HG02970 (cell line): Measurements from ENCODE around the gene BACE2.
"Not testable (repeated sequence)": the region's sequence is repeated elsewhere in the genome, so short reads cannot be mapped to it uniquely, and the experiment has no call there.

ENCODE experiments used
- ATAC-seq: cut with Tn5 transposase; IDR thresholded peaks from one replicate; pipeline ENCODE4 v1.9.1; 2021; ENCODE audit warnings: mild to moderate bottlenecking, moderate library complexity, moderate number of reproducible peaks; ENCODE audit not compliant: unreplicated experiment, low FRiP score

The BACE2 gene

DNA sequence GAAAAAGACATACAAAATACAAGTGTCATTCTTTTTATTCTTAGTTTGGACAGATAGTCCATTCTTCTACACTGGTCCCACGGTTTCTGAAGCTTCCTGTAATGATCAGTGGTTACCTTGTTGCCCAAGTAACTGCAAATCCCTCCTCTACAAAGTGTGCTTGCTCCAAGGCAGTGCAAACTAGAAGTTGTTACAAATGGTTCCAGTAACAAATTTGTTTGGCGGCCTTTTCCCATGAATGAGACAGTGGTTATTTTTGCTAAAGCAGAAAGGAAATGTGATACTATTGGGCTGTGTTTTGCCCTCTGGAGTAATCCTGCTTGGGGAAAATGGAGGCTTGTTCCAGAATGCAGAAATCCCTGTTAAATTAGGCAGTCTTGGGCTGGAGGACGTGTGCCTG lies 8.9 kb downstream of the BACE2 start:
- ATAC-seq: no peak

DNA sequence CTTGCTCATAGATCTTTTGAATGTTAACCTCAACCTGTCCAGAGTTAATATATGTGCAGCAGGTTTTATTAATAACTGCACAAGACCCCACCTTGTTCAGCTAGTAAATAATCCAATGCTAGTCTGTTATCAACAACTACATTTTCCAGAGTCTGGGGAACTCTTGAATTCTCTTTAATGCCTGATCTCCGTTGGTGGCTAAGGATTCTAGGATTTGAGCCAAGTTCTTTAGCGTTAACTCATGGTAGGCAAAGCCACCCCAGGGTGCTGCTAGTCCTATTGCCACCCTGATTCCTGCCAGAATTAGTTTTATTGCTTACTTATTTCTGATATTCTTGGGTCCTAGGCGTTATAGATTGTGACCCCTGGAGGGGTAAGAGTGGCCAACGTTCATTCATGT lies 12.8 kb downstream of the BACE2 start:
- ATAC-seq: no peak

DNA sequence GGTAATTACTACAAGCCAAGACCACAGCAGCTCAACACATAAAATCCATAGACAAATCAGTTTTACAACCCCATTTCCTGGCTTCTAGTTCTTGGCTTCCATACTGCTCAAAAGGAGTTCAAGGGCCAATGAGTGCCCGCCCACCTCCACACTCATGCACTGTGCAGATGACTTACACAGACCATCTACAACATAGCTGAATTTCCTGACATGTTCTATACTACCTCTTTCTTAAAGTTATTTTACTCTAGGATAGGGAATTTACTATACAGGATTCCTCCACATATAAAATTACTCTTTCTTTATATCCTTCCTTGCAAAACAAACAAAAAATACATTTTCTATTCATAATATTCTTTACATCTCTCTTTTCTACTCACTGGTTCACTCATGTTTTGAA lies 14.6 kb downstream of the BACE2 start:
- no peak for ATAC-seq

DNA sequence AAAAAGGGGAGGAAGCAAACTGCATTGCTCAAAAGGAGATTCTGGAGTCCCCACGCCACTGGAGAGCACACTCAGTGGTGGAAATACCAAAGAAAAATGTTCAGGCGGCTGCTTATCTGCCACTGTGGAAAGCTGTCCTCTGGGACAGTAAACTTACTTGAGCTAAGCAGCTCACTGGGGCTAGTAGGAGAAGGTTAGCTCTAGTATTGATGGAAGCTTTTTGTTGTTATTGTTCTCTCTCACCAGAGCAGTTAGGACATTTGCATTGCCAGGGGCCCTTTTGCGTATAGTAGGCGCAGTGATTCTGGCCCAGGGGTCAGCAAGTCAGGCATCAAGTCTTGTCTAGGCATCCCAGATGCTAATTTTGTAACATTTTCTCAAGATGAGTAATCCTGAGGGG lies 15.6 kb downstream of the BACE2 start:
- ATAC-seq: no peak

DNA sequence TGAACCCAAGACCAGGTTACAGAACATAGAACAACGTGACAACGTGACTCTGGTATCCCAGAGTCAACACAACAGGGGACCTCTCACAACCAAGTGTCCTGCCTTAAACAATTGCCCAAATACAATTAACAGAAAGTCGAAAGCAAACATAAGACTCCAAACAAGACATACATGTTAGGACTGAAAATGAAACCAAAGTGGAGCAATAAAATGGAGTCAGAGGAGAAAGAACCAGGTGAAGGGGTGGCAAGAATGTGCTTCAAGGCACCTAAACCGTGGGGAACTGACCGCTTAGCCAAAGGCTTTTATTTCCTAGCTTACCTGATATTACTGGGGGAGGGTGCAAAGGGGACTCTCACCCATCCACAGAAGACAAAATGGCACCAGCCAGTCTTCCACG lies 17.8 kb downstream of the BACE2 start:
- no peak for ATAC-seq

DNA sequence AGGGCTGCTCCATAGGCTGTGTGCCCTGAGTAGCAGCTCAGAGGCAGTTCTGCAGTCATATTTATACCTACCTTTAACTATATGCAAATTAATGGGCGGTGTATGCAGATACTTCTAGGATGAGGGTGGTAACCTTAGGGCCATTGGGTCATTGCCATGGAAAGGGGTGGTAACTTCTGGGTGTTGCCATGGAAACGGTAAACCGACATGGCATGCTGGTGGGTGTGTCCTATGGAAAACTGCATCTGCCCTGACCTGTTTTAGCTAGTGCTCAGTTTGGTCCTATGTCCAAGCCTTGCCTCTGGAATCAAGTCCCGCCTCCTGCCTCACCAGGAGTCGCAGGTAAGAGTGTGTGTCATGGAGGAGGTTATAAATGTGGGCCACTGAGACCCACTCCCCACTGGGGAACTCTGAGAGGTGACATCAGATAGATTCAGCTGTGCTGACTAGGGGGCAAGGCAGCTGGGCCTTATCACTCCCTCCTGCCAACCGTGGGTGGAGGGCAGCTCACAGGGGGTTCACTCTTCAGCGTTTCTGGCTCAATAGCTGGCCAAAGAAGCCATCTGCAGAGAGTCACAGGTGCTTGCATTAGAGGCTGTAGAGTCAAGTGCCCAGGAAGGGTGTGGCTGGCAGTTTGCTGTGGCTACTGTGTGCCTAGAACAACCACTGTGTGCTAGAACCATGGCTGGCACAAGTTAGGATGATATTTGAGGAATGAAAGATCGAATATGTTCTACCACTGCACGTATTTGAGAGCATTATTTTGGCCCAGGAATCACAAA lies 19.0 kb downstream of the BACE2 start:
- ATAC-seq: no peak

DNA sequence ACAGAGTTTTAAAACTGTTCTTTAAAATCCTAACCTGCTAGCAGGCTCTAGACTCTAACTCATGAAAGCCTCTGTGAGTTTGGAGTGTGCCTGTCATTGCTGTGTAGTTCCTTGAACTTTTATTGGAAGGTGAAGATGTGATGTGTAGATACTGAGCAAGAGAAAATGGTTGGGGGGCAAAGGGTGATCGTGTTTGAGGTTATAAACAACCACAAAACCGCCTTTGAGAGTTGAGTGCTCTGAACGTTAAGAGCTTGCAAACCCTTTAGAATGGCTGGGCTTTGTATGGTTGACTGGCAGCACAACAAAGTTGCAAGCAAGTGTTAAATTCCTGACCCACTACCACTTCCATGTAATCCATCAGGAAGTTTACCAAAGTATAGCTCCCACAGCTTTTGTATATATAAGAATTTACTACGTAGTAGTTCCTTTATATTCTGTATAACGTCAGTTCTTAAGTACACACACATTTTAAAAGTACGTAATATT lies 19.6 kb downstream of the BACE2 start:
- ATAC-seq: no peak

DNA sequence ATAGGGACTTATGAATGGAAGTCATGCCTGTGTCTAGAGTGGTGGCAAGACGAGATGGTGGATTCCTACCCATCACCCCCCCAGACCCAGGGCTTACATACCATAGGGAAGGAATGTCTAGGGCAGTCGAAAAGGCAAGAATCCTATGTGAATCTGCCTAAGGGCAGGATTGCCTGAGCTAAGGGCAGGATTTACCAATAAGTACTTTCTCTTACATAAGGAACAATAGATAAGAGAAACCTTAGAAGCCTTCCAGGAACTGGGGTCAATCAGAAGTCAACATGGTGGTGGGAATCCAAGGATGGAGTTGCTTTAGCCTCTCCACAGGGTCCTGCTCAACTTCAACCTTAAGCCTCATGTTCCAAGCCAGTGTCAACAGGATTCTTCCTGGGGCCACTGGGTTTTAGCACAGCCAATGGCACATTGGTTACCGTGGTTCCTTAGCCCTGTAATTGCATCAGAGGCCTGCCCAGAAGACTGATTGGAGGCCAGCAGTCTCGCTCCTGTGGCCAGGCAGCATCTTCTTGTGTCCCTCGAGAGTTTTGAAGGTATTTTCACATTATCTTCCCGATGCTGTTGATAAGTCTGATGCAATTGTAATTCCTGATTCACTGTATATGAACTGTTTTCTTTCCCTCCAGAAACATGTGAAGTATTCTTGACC lies 20.7 kb downstream of the BACE2 start:
- no peak for ATAC-seq

DNA sequence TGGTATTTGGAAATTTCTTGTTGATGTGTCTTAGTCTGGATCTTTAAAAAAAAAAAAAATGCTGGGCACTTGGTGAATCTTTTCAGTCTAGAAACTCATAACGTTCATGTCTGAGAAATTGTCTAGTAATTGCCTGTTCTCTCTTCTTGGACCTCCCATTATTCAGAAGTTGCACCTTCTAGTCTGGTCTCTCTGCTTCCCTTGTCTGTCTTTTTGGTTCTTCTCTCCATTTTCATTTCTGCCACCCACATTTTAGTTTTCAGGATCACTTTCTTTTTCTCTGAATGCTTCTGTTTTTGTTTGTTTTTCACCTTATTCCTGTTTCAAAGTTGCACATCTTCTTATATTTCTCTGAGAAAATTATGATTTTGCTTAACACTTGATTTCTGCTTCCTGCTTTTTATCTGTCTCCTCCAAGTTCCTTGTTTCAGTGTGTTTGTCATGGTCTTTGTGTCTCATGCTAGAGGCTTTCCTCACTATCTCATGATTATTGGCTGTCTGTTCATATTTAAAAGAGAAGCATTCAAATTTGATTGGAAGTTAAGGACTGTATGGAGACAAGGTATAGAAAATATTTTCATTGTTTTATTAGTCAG lies 21.3 kb downstream of the BACE2 start:
- ATAC-seq: no peak

DNA sequence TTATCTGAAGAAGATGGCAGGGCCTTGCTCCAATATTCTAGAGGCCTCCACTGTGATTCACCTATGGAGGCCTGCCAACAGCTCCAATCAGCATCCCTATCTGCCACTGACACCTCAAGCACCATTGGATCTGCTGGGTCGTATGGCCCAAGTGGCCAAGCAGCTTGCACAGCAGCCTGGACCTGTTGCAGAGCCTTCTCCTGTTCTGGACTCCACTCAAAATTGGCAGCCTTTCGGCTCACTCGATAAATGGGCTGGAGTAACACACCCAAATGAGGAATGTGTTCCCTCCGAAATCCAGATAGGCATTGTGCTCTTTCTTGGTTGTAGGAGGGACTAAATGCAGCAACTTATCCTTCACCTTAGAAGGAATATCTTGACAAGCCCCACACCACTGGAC lies 24.6 kb downstream of the BACE2 start:
- not testable (repeated sequence) for ATAC-seq

DNA sequence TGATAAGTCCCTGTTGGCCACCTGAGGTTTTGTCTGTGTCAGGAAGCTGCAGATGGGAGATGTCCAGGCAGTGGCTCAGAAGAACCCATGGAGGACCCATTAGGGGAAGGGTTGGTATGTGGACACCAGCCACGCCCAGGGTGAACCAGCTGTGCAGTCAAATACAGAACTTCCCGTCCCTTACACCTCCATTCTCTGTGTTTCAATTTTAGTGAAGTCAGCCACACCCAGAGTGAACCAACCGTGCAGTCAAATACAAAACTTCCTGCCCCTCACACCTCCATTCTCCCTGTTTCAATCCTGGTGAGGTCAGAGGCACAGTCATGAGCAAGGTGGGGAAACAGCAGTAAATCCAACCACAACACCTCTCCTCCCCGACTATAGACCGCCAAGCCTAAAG lies 27.4 kb downstream of the BACE2 start:
- ATAC-seq: no peak

DNA sequence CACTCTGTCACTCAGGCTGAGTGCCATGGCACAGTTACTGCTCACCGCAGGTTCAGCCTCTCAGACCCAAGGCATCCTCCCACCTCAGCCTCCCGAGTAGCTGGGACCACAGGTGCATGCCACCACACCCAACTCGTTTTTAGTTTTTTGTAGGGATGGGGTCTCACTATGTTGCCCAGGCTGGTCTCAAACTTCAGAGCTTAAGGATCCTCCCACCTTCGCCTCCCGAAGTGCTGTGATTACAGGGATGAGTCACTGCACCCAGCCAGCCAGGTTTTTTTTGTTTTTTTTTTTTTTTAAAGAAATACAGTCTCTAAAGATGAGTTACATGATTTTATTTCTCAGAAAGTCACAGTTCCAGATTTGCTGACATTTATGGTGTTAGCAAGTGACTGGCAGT lies 29.0 kb downstream of the BACE2 start:
- no peak for ATAC-seq

DNA sequence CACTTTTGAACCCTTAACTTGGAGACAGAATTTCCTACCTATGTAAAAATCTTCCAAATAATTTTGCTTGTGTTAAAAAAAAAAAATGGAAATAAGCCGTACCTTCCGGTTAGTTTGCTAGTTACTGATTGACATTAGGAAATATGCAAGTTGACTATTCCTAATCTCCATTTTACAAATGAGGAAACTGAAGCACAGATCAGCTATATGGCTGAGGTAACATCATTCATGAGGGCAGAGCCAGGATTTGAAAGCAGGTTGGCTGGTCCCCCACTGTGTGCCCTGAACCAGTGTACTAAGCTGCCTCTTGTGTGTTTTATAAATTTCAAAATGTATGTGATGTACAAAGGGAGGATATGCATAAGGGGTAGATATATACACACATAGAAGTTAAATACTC lies 29.6 kb downstream of the BACE2 start:
- no peak for ATAC-seq

DNA sequence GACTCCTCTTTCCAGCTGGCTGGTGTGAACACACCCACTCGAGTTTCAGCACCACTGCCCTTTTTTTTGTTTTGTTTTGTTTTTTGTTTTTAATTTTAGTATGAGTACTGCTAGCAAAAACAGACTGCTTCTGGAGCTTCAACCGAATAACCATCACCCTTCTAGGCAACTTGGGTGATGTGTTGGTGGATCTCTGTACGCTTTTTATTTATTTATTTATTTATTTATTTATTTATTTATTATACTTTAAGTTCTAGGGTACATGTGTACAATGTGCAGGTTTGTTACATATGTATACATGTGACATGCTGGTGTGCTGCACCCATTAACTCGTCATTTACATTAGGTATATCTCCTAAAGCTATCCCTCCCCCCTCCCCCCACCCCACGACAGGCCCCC lies 30.7 kb downstream of the BACE2 start:
- not testable (repeated sequence) for ATAC-seq

DNA sequence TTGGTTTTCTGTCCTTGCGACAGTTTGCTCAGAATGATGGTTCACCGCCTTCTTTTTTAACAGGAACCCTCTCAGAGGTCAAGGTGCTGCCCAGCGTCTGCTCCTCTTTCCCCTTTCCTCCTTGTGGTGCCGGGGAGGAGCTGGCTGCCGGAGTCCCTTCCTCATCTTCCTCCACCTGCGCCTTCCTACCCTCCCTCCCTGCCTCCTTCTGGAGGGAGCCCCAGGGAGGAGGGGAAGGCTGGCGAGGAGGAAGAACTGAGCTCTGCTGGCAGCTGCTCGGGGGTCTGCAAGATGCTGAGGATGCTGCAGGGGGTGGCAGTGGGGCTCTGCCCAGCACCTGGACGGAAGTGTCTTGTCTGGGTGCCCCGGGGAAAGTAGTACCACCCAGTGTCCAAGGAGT lies 31.2 kb downstream of the BACE2 start:
- ATAC-seq: no peak

DNA sequence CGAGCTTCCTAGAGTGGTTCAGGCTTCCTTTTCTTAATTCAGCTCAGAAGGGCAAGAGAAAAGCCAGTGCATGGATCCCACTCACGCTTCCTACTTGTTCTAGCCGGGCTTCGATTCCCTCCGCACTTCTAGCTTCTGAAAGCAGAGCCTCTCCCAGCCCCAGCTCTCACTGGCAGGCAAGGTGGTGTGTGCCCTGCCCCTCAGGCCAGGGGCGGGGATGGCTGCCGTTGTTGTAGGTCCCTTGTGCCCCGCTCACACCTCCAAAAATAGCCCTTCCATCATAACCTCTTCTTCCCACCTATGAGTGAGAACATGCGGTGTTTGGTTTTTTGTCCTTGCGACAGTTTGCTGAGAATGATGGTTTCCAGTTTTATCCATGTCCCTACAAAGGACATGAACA lies 31.6 kb downstream of the BACE2 start:
- no peak for ATAC-seq

DNA sequence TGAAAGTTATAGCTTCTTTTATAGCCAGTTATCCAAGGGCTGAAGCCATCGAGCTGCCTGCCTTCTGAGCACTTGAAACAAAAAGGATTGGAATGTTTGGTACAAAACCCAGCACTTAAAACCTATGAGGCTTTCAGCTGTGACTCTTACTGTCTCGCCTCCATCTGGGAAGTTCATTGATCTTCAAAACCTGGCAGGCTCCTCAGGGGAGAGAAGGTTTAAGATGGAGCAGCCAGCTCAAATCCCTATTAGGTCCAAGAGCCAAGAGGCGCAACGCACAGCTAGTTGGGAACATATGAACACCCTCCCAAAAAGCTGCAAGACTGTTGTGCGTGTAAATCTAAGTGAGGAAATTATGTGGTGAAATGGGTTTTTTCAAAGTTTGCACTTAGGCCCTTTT lies 33.4 kb downstream of the BACE2 start:
- no peak for ATAC-seq

DNA sequence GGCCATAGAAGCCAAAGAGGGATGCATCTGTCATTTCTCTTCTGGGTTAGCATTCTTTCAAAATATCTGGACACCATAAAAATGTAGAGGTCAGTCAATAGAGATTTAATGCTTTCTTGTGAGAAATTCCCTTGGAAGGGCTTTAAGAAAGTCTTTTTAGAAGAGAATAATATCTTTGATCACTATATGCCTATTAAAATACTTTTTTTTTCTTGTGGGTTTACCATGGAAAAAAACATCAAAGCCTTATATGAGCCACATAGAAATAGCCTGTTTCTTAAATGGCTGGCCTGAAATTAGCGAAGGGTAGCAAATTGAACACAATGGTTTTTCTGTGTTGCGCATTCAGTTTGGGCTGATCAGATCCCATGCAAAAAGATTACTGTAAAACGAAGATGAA lies 36.8 kb downstream of the BACE2 start:
- no peak for ATAC-seq

DNA sequence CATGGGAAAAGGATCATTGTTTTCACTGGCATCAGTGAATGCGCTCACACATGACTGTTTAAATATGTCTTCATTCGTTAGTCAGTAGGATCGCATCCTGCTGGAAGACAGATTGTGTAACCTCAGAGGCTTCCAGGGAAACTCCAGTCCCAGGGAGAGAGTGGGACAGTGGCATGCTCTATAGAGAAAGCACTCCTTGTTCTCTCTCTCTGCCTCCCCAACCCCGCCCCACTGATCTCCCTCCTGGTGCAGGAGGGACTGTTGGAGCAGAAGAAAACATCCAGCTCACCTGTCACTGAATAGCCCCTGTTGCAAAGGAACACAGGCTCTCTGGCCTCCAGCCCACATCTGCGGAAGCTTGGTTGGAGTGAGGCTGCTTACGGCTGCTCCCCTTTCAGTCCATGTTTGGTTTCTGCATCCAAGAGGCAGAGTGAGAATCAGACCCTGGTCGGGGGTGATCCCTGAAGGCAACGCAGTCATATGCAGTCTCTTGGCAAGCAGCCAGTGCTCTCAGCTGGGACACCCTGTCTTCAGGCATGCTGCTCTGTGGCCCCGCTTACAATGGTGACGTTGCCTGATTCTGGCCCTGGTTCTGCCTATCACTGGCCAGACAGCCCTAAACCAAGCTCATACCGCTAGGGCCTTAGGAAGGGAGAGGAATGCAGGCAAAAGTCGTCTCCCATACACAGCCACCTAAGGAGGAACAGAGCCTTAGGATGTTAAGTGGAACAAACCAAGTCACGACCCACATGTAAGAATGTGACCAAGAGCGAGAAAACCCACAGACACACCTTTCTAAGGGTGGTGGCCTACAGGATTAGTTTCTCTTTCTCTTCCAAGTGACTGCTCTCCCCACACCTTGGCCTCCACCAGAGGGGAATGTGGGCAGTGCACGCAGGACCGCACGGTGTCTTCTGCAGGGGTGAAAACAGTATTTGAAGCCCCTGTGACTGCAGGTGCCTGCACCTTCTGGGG lies 39.7 kb downstream of the BACE2 start:
- ATAC-seq: no peak

DNA sequence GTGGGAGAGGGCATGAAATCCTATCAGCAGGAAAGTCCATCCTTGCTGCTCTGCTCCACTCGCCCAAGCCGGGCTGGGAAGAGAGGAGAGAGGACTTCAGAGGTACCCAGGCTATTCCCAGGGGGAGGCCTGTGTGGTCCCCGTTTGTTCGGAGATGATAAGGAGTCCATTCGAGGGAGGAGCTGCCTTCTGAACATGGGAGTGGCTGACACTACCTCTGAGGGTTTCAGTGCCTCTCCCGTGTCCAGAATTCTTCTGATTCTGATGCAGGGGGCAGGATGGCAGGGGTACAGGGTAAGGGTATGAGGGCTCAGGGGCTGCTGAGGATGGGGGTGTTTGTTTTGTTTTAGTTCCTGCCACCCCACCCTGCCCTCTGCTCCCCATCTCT lies 40.4 kb downstream of the BACE2 start:
- ATAC-seq: no peak
